Raji (cell line): Measurements from ENCODE around the gene CAMTA1.

Source experiments
- POLR2A ChIP-seq: IDR thresholded peaks from 2 replicates; pipeline ENCODE4 v1.6.1; 2011; ENCODE audit warnings: low read depth, low read length, control low read depth; ENCODE audit not compliant: insufficient read depth

The CAMTA1 gene

DNA sequence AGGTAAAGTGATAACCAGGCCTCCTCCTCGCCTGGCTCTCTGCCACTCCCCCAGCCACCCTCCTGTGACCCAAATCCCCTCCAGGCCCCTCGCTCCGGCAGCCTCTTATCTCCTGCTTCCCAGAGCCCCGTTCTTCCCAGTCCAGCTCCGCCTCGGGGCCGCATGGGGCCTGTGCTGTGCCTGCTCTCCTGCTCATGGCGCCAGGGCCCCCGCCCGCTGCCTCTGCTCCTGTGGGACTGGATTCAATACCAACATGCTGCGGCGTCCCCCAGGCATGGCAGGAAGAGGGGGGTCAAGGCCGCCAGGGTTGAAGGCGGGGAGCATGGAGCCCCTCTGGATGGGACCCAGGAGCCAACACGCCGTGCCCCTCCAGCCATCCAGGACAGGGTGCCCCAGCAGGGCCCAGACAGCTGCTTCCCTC is 772.8 kb downstream of the CAMTA1 start:
- TF ChIP-seq POLR2A = no peak

DNA sequence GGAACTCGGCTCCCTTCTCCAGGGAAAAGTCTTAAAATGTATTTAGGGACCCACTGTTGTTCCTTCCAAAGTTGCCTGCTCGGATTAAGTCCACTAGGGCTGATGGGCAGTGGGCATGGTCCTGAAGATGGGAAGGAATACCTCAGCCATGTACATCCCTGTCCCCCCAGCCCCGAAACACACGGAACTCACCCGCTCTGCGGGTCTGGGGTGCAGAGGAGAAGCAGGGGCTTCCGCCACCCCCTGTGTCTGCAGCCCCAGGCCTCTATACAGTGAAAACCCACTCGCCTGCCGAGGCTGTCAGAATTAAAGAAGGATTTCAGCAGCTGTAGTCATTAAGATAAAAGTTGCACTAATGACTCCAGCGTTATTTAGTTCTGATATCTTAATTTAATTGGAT is 773.2 kb downstream of the CAMTA1 start:
- TF ChIP-seq POLR2A = no peak

DNA sequence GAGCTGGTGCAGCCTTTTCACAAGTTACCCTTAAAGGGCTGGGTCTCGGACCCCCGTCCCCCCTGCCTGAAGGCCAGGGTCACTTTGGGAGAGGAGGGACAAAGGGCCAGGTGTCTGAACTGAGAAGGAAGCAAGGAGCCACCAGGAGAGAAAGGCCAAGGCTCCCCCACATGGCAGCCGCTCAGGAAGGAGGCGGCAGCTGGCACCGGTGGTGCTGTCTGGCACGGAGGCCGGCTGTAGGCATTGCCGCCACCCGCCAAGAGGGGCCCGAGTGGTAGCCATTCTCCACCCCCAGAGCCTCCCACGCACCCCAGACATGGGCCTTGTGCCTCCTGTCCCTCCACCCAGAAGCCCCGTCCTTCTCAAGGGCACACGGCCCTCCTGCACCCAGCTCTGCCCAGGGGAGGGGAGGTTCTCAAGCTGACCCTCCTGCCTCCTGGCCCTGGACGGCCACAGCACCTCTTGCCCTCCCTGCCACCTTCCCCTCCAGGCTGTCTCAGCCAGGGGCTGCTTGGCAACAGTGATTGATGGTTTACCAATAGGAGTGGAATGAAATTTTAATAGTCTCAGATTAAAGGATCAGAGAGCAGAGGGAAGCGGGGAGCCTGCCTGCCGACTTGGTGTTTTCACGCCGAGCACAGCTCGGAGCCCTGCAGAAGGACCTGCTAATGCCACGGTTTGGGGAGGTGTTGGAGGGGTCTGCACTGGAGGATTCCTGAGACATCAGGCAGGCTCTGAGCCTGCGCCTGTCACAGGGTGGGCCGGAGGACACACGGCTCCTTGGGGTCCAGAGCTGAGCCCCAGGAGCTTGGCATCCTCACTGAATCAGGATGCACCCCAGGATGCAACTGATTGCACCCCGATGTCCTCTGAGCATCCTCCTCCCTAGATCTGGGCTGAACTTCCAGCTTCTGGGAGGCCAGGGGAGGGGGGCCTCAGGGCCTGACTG is 773.9 kb downstream of the CAMTA1 start:
- TF ChIP-seq POLR2A = no peak

DNA sequence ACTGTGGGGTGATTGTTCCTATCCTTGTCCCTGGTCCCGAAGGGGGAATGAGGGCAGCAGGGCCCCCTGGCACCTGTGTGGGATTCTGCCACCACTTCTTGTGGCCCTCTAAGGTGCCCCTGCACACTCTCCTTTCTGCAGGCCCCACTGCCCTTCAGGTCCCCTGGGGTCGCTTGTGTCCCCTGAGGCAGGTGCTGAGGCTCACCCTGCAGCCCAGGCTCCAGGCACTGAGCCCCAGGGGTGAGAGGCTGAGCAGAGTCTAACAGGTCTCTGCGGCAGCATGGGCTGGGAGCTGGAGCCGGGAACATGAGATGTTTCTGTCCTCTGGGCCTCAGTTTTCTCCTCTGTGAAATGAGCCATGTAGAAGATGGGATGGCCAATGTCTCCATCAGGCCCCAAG is 774.9 kb downstream of the CAMTA1 start:
- TF ChIP-seq POLR2A = no peak

DNA sequence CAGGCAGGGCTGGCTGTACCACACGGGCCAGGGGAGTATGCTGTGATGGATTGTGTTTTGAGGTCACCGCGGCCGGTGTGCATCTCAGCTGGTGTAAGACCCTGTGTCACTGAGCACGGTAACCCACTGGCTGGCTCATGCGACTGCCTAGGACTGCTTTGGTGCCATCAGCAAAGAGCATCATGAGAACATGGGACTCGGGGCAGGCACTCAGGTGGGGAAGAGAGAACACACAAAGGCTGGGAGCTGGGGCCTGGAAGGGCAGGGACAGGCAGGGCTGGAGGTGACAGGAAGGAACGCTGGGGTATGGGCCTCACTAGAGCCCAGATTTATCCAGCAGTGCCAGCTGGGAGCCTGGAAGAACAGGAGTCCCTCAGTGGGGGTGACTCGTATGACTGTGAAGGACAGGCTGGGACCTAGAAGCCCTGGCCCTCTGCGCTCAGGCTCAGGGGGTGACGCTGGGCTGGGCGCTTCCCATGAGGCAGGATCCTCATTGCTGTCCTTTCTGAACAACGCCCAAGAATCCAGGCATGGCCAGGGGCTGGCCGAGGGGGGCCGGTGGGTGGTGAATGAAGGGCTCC is 775.4 kb downstream of the CAMTA1 start:
- TF ChIP-seq POLR2A = no peak

DNA sequence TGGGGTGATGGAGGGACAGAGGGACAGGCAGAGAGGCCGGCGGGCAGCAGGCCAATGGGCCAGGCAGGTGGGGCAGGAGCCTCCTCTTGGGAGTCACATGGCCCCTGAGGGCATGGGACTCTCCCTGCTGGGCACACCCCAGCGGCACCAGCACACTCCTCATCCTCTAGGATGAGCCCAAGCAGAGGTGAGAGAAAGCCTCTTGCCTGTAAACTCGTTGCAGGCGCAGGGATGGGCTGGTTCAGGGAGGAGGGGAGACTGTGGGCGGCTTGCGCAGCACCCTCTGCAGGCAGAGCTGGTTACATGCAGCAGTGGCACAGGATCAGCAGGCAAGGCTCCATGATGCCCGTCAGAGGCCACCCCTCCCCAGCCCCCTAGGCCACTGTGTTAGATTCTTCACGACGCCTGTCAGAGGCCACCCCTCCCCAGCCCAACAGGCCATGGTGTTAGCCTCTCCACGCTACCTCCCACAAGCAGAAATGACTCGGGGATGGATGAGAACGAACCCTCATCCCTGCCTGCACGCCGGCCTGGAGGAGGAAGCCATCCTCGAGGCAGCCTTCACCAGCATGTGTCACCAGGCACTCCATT is 776.2 kb downstream of the CAMTA1 start:
- TF ChIP-seq POLR2A = no peak

DNA sequence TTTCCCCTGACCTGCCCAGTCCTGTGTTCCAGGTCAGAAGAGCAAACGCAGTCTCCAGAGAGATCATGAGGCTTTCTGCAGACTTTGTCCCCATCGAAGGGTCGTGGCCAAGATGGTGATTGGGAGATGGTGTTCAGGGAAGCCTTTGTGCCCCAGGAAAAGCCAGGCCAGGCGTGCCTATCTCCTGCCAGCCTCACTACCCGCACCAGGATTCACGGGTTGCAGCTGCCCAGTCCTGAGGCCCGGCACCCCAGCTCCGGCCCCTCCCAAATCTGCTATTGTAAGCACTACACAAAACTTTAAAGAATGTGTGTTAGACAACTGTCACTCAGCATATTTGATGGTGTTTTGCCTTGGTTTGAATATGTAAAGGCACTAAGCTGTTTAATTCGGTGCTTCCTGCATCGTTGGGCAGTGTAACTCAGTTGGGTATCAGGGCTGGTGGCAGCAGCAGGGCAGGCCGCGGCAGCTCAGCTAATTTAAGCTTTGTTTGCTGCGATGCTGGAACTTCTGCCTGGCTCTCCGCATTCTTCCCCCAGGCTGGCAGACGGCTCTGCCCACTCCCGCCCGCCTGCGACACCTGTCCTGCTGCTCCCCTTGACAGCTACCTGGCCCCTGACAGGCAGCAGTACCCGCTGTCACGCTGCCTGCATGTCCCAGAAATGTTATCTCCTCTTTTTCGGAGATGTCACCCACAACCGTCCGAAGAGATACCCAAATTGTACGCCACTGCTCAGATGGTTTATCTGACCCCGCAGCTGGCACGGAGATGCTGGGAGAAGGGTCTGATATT is 776.9 kb downstream of the CAMTA1 start:
- no peak for TF ChIP-seq POLR2A

DNA sequence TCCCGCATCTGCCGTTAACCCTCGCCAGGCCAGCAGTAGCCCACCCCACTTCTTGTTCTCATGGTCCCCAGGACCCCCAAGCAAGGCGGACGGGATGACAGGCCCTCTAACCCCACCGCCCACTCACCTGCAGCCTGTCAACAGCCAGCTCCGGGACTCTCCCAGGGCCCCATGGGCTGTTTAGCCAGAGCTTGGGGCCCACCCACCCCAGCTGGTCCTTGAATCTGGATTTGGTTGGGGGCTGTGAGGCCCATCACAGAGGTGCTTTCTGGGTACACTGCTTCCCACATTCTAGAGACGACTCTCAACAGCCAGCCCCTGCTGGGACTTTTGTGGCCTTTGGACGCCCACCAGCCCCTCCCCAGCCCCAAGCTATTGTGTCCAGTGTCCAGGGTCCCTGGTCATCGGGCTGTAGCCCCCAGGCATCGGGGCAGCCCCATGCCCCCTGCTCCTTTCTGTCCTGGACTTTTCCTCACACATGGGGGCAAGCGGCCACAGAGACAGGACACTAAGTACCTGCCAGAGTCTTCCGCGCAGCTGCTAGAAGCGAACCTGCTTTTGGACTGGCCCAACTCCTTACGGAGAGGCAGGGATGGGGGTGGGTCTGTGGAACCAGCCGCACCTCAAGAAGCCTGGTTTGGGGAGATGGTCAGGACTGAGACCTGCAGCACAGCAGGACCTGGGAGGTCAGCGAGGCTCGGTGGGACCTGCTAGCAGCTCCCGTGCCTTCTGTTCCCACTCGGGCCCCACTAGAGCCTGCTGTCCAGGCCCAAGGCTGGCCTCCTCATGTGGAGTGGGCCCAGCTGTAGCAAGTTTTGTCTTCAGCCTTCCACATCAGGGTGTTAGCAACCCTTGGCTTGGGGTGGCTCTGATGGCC is 777.7 kb downstream of the CAMTA1 start:
- no peak for TF ChIP-seq POLR2A

DNA sequence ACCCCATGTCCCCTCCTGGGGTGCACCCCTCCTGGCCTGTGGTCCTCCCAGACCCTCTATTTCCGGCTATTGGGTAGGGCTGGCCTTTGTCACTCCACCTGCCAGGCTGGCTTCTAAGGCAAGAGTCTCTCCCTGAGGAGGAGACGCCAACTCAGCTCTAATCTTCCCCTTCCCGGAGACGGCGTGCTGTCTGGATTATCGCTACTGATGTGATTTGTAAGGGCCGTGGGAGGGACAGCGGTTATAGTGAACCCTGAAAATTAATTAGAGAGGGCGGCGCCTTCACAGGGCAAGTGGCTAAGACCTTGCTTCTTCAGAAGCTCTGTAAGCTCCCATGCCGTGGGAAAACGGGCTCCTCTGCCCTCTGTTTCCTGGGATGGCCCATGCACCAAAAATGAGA is 778.9 kb downstream of the CAMTA1 start:
- no peak for TF ChIP-seq POLR2A

DNA sequence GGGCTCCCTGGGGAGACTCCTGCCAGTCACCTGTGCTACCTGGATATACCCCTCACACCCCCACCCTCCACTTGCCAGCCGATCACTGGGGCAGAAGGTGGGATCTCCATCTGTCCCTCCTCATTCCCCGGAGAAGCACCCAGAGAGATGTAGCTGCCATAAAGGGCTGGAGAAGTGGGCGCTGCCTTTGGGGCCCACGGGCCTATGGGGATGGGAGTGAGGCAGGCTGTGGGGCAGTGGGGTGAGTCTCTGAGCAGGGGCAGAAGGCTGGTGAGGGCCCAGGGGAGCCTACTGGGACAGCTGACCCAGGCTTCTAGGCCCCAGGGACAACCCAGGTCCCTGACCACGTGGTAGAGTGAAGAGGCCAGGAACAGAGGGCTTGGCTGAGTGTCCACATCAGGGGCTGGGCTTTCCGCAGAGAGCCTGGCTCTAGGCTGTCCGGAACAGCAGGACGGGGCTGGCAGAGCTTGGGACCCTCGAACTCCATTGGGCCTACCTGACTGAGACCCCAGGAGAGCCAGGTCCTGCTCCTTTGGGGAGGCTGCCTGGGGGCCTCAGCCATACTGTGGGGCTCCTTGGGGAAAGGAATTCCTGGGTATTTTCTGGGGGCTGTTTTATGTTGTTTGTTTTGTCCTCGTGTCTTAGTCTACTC is 780.0 kb downstream of the CAMTA1 start:
- no peak for TF ChIP-seq POLR2A

DNA sequence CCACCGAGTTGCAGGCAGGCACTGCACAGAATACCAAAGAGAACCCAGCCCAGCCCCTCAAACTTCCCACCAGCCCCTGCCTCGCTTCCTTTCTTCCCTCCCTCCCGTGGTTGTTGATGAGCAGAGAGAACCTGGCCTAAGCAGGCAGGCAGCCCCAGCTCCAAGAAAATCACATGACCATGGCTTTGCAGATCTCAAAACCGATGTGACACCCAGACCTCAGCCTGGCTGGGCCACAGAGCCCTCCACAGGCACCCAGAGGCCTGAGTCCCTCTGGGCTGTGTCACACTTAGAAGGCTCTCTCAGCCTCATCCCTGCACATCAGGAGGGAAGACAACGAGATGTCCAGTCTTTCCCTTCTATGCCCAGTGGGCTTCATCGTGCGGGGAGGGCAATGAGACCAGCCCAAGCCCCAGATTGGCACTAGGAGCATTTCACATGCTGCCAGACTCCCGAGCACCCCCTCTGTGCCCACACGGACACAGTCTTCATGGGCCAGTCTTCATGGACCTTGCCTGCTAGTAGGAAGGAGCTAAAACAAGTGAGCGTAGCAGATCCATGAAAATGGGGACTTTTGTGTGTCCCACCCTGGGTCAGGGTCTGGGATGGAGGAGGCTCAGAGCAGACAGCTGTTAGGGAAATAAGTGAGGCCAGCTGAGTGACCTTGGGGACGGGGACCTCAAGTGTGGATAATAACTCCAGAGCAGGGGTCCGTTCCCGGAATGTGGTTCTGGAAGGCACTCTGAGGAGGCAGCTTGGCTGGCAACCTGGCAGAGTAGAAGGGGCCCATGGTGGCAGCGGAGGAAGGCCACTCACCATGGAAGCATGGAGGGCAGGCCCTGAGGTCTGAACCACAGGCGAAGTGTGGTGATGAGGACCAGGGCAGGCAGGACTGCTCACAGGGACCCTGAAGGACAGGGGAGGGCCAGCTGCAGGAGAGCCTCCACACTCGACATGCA is 781.4 kb downstream of the CAMTA1 start:
- TF ChIP-seq POLR2A = no peak

DNA sequence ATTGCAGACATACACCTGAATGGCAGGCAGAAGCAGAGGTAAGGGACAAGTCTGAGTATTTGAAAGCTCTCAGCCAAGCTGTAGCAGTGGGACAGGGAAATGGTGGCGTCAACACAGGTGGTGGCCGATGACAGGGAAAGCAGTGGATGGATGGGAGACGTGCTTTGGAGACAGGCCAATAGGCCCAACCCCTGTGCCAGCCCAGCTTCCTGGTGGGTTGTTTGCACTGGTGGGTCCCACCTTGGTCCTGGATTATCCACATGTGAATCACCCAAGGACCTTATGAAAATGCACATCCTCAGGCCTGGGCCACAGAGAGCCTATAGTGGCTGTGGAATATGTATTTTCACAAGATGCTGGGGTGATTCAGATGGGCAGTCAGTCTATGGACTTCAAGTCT is 782.1 kb downstream of the CAMTA1 start:
- no peak for TF ChIP-seq POLR2A

DNA sequence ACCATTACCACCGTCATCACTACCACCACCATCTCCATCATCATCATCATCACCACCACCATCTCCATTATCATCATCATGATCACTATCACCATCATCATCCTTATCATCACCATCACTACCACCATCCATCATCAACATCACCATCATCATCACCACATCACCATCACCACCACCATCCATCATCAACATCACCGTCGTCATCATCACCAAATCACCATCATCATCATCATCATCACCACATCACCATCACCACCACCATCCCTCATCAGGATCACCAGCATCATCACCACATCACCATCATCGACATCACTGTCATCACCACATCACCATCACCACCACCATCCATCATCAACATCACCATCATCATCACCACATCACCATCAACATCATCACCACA is 782.8 kb downstream of the CAMTA1 start:
- TF ChIP-seq POLR2A = no peak
